GM12873 (cell line): ENCODE data around the gene EIF1AD.

Experiments
- TF ChIP-seq, protein P1 (sequence below): IDR thresholded peaks from 2 replicates; pipeline ENCODE4 v1.5.1; 2012; ENCODE audit warnings: low read depth, mild to moderate bottlenecking, moderate library complexity, low read length, control low read depth; ENCODE audit not compliant: insufficient read depth; ENCODE audit errors: missing control alignments

Gene EIF1AD

GRCh38 chr11:65960824-65961266 lies 41.1 kb downstream of the EIF1AD start:
- TF ChIP-seq, protein P1, sequence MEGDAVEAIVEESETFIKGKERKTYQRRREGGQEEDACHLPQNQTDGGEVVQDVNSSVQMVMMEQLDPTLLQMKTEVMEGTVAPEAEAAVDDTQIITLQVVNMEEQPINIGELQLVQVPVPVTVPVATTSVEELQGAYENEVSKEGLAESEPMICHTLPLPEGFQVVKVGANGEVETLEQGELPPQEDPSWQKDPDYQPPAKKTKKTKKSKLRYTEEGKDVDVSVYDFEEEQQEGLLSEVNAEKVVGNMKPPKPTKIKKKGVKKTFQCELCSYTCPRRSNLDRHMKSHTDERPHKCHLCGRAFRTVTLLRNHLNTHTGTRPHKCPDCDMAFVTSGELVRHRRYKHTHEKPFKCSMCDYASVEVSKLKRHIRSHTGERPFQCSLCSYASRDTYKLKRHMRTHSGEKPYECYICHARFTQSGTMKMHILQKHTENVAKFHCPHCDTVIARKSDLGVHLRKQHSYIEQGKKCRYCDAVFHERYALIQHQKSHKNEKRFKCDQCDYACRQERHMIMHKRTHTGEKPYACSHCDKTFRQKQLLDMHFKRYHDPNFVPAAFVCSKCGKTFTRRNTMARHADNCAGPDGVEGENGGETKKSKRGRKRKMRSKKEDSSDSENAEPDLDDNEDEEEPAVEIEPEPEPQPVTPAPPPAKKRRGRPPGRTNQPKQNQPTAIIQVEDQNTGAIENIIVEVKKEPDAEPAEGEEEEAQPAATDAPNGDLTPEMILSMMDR = no peak

- TF ChIP-seq, protein P1 = no peak
Measured at GRCh38 chr11:65958774-65959420, 43.1 kb downstream of the EIF1AD start.

DNA sequence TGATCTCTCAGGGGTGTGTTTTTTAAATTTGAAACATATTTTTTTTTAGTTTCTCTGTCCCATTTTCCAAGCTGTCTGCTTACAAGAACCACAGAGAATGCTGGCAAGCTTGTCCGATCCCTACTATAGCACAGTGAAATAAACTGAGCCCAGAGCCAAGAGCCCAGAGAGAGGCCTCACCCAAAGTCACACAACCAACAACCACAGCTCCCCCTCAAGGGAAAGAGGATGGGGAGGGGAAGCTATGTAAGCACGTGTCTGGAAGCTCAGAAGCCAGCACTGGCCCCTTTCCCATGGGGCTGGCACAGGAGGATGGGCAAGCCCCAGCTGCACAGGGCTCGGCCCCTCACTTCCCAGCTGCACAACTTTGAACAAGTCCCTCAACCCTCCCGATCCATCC lies 43.7 kb downstream of the EIF1AD start:
- TF ChIP-seq, protein P1 = no peak

DNA sequence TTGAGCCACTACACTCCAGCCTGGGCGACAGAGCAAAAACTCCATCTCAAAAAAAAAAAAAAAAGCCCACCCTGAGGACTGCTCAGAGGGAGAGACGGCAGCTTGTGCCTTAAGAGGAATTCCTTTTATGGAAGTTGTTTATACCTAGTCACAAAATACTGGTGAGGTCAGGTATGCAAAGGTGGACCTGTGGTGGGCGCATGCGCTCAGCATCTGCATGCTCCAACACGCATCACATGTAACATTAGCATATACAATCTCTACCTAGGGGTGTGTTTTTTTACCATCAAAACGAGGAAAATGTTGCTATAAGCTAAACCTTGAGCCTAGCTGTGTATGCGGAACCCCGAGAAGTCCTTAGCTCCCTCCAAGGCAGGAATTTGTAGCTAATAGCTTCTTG lies 47.2 kb downstream of the EIF1AD start:
- TF ChIP-seq, protein P1 = no peak

DNA sequence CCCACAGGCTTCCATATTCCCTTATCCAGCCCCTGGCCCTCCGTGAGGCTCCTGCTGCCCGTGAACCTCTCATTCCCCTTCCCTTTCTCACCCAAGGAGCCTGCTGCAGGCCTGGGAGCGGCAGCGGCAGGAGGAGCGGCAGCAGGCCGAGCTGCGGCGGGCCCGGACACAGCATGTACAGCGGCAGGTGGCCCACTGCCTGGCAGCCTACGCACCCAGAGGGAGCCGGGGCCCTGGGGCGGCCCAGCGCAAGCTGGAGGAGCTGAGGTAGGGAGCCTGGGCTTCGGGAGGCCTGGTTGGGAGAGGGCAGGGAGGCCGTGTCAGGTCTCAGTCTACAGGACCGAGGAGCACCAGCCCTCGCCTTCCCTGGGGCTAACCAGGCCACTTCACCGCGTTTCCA lies 48.5 kb downstream of the EIF1AD start:
- TF ChIP-seq, protein P1 = no peak

DNA sequence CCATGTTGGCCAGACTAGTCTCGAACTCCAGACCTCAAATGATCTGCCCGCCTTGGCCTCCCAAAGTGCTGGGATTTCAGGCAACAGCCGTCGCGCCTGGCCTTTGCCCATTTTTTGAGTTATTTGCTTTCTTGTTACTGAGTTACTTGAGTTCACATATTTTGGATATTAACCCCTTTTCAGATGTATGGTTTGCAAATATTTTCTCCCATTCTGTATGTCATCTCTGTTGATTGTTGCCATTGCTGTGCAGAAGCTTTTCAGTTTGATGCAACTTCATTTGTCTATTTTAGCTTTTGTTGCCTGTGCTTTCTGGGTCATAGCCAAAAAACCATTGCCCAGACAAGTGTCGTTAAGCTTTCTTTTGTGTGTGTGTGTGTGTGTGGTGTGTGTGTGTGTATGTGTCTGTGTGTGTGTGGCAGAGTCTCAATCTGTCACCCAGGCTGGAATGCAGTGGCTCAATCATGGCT lies 49.9 kb downstream of the EIF1AD start:
- TF ChIP-seq, protein P1 = no peak

DNA sequence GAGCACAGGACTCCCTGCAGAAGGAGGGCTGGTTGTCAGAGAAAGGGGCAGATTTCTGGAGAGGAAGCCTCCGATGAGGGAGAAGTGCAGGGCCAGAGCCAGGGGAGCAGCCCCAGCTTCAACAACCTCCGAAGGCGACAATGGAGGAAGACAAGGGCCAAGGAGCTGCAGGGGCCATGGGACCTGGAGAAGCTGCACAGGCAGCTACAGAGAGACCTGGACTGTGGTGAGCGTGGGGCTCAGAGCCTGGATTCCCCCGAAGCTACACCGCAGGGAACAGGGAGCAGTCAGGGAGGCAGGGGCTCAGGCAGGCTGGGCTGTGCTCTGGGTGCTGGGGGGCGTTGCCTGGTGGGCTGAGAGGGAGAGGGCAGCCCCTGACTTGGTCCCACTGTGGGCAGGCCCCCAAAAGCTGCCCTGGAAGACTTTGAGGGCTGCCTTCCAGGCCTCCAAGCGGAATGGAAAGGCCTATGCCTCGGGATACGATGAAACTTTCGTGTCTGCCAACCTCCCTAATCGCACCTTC lies 54.3 kb downstream of the EIF1AD start:
- TF ChIP-seq, protein P1 = no peak
